IgD-negative memory B cell (primary cell): ENCODE data around the gene PRSS57. TPM values are rescaled to one million over a fixed set of nuclear protein-coding genes. Genes with fewer than 3 reads are reported as not detected.
"Not testable (repeated sequence)": the region's sequence is repeated elsewhere in the genome, so short reads cannot be mapped to it uniquely, and the experiment has no call there.

Experiments
- H3K27ac Mint-ChIP-seq, 3 donors: one replicate each; pipeline ENCODE4 v1.8.0; 2020 to 2022; ENCODE audit warnings: mild to moderate bottlenecking in 3 of 3, mixed read lengths in 3 of 3, moderate library complexity in 1 of 3
- H3K27me3 Mint-ChIP-seq: one replicate; pipeline ENCODE4 v1.8.0; 2021; ENCODE audit warnings: mixed read lengths
- H3K36me3 Mint-ChIP-seq: one replicate; pipeline ENCODE4 v1.8.0; 2020; ENCODE audit warnings: mild to moderate bottlenecking, mixed read lengths
- H3K4me1 Mint-ChIP-seq, 3 donors: one replicate each; pipeline ENCODE4 v1.8.0; 2020 to 2022; ENCODE audit warnings: mixed read lengths in 3 of 3, mild to moderate bottlenecking in 1 of 3
- H3K4me3 Mint-ChIP-seq, 4 donors: one replicate each; pipeline ENCODE4 v1.8.0; 2020 to 2022; ENCODE audit warnings: mild to moderate bottlenecking in 4 of 4, mixed read lengths in 4 of 4, moderate library complexity in 3 of 4
- H3K9me3 Mint-ChIP-seq, 3 donors: one replicate each; pipeline ENCODE4 v1.8.0; 2020 to 2021; ENCODE audit warnings: mixed read lengths in 3 of 3, mild to moderate bottlenecking in 1 of 3
- polyA plus RNA-seq: library from polyadenylated mRNA; unstranded; fragments of 300-500 nt; fragmentation: Illumina TruSeq; gene quantifications from one replicate; pipeline ENCODE4 v1.2.3, GENCODE V29; 2021

Gene PRSS57
- polyA plus RNA-seq, 1 donor from 2014 or later, result not detected

- Mint-ChIP-seq H3K36me3 (peaks cover 3% of the 10 kb centered on the region), H3K9me3 (no peaks in the 10 kb centered on the region), H3K4me3 (no peak overlapping the region), H3K4me1 (peaks cover 4 to 6% (median 5%) of the 10 kb centered on the region in 3 donors), H3K27me3 (peaks cover 11% of the 10 kb centered on the region), H3K27ac (no peak overlapping the region)
Measured at GRCh38 chr19:729965-730668, 34.9 kb upstream of the PRSS57 start.

GRCh38 chr19:729564-729963 is 34.3 kb upstream of the PRSS57 start:
- H3K27me3 Mint-ChIP-seq, result peaks cover 11% of the 10 kb centered on the region
- H3K36me3 Mint-ChIP-seq, H3K4me3 Mint-ChIP-seq, H3K9me3 Mint-ChIP-seq, H3K27ac Mint-ChIP-seq, H3K4me1 Mint-ChIP-seq: not testable (repeated sequence)

- Mint-ChIP-seq H3K4me1 (peaks cover 0 to 1% (median 0%) of the 10 kb centered on the region in 3 donors), H3K27me3 (peaks cover 12% of the 10 kb centered on the region), H3K9me3 (no peaks in the 10 kb centered on the region), H3K27ac (no peak overlapping the region), H3K4me3 (no peak overlapping the region), H3K36me3 (peaks cover 1% of the 10 kb centered on the region)
Measured at GRCh38 chr19:728011-728410, 32.8 kb upstream of the PRSS57 start.

GRCh38 chr19:726993-727956 is 32.0 kb upstream of the PRSS57 start:
- H3K36me3 Mint-ChIP-seq, result peaks cover 1% of the 10 kb centered on the region
- H3K9me3 Mint-ChIP-seq, result no peaks in the 10 kb centered on the region
- no peak overlapping the region for H3K4me3 Mint-ChIP-seq
- peaks cover 0 to 5% (median 3%) of the 10 kb centered on the region in 3 donors for H3K4me1 Mint-ChIP-seq
- H3K27me3 Mint-ChIP-seq, result peaks cover 15% of the 10 kb centered on the region
- no peak overlapping the region for H3K27ac Mint-ChIP-seq

GRCh38 chr19:725461-726089 is 30.3 kb upstream of the PRSS57 start:
- peaks cover 15% of the 10 kb centered on the region for H3K27me3 Mint-ChIP-seq
- H3K4me3 Mint-ChIP-seq, result no peak overlapping the region
- H3K27ac Mint-ChIP-seq, result no peak overlapping the region
- H3K36me3 Mint-ChIP-seq, result peaks cover 1% of the 10 kb centered on the region
- H3K4me1 Mint-ChIP-seq, result peaks cover 0 to 6% (median 3%) of the 10 kb centered on the region in 3 donors
- no peaks in the 10 kb centered on the region for H3K9me3 Mint-ChIP-seq

- no peaks in the 10 kb centered on the region for H3K9me3 Mint-ChIP-seq
- H3K27me3 Mint-ChIP-seq, result peaks cover 15% of the 10 kb centered on the region
- H3K4me1 Mint-ChIP-seq, result peaks cover 0 to 6% (median 3%) of the 10 kb centered on the region in 3 donors
- no peak overlapping the region for H3K27ac Mint-ChIP-seq
- H3K4me3 Mint-ChIP-seq, result no peak overlapping the region
- peaks cover 1% of the 10 kb centered on the region for H3K36me3 Mint-ChIP-seq
Measured at GRCh38 chr19:723714-724113, 28.5 kb upstream of the PRSS57 start.

GRCh38 chr19:723247-723646 is 28.0 kb upstream of the PRSS57 start:
- Mint-ChIP-seq H3K36me3 (peaks cover 1% of the 10 kb centered on the region), H3K4me1 (peaks cover 0 to 6% (median 3%) of the 10 kb centered on the region in 3 donors)

GRCh38 chr19:722553-723101 is 27.4 kb upstream of the PRSS57 start:
- Mint-ChIP-seq H3K9me3 (no peaks in the 10 kb centered on the region), H3K4me3 (peak overlapping the region in 3 of 4 donors; percentile 44 to 68 (median 52)), H3K36me3 (peaks cover 2% of the 10 kb centered on the region), H3K27ac (no peak overlapping the region), H3K27me3 (peaks cover 26% of the 10 kb centered on the region), H3K4me1 (peaks cover 0 to 5% (median 3%) of the 10 kb centered on the region in 3 donors)

More at GRCh38 chr19:723247-723646, 28.0 kb upstream of the PRSS57 start:
- no peaks in the 10 kb centered on the region for H3K9me3 Mint-ChIP-seq
- H3K27me3 Mint-ChIP-seq, result peaks cover 20% of the 10 kb centered on the region
- H3K4me3 Mint-ChIP-seq, result no peak overlapping the region
- H3K27ac Mint-ChIP-seq, result no peak overlapping the region

- peaks cover 1% of the 10 kb centered on the region for H3K36me3 Mint-ChIP-seq
- peaks cover 0 to 4% (median 4%) of the 10 kb centered on the region in 3 donors for H3K9me3 Mint-ChIP-seq
- peaks cover 24% of the 10 kb centered on the region for H3K27me3 Mint-ChIP-seq
- H3K4me3 Mint-ChIP-seq, result no peak overlapping the region
- peaks cover 0 to 5% (median 3%) of the 10 kb centered on the region in 3 donors for H3K4me1 Mint-ChIP-seq
- no peak overlapping the region for H3K27ac Mint-ChIP-seq
Measured at GRCh38 chr19:720345-721160, 25.3 kb upstream of the PRSS57 start.

- peaks cover 27% of the 10 kb centered on the region for H3K27me3 Mint-ChIP-seq
- H3K36me3 Mint-ChIP-seq, result peaks cover 1% of the 10 kb centered on the region
- H3K4me3 Mint-ChIP-seq, result no peak overlapping the region
- peaks cover 0 to 5% (median 3%) of the 10 kb centered on the region in 3 donors for H3K4me1 Mint-ChIP-seq
- no peak overlapping the region for H3K27ac Mint-ChIP-seq
- peaks cover 1 to 7% (median 5%) of the 10 kb centered on the region in 3 donors for H3K9me3 Mint-ChIP-seq
Measured at GRCh38 chr19:719636-720344, 24.5 kb upstream of the PRSS57 start.

GRCh38 chr19:718991-719512 is 23.8 kb upstream of the PRSS57 start:
- Mint-ChIP-seq H3K27ac (no peak overlapping the region), H3K4me3 (no peak overlapping the region), H3K27me3 (peaks cover 27% of the 10 kb centered on the region), H3K9me3 (peaks cover 1 to 7% (median 5%) of the 10 kb centered on the region in 3 donors), H3K36me3 (peaks cover 1% of the 10 kb centered on the region), H3K4me1 (peaks cover 0 to 5% (median 3%) of the 10 kb centered on the region in 3 donors)

- H3K4me3 Mint-ChIP-seq, result no peak overlapping the region
- H3K27ac Mint-ChIP-seq, result peak overlapping the region in 1 of 3 donors; percentile 70
- H3K36me3 Mint-ChIP-seq, result peaks cover 1% of the 10 kb centered on the region
- H3K9me3 Mint-ChIP-seq, result peaks cover 1 to 7% (median 5%) of the 10 kb centered on the region in 3 donors
- peaks cover 0 to 5% (median 3%) of the 10 kb centered on the region in 3 donors for H3K4me1 Mint-ChIP-seq
- peaks cover 22% of the 10 kb centered on the region for H3K27me3 Mint-ChIP-seq
Measured at GRCh38 chr19:718251-718951, 23.1 kb upstream of the PRSS57 start.

- Mint-ChIP-seq H3K27ac (no peak overlapping the region), H3K4me3 (no peak overlapping the region), H3K36me3 (peaks cover 1% of the 10 kb centered on the region), H3K4me1 (peaks cover 0 to 5% (median 0%) of the 10 kb centered on the region in 3 donors), H3K27me3 (peaks cover 24% of the 10 kb centered on the region), H3K9me3 (peaks cover 1 to 7% (median 5%) of the 10 kb centered on the region in 3 donors)
Measured at GRCh38 chr19:715347-715746, 20.1 kb upstream of the PRSS57 start.
